HCT116 (cell line): ENCODE results near the gene BNC2.

ENCODE experiments used
- CEBPB ChIP-seq: IDR thresholded peaks from 2 replicates; pipeline ENCODE4 v1.6.1; 2012; ENCODE audit warnings: low read depth
- CTCF ChIP-seq, 3 experiments: fragments of 200-600 bp in 1 of 3; sonication (generic) in 1 of 3; IDR thresholded peaks in 2 of 3; conservative IDR thresholded peaks in 1 of 3; 2 replicates each; pipeline ENCODE4 v1.5.1; 2012 to 2017; ENCODE audit warnings: low read depth in 2 of 3, low read length in 2 of 3, antibody characterized with exemption in 1 of 3, borderline replicate concordance in 1 of 3, control low read depth in 1 of 3, mild to moderate bottlenecking in 1 of 3, mixed read lengths in 1 of 3, mixed run types in 1 of 3, moderate library complexity in 1 of 3; ENCODE audit not compliant: insufficient read depth in 1 of 3
- EZH2 ChIP-seq: fragments of 200-600 bp; sonication (generic); IDR thresholded peaks from 2 replicates; pipeline ENCODE4 v1.6.1; 2017; ENCODE audit warnings: antibody characterized with exemption, mixed run types
- POLR2AphosphoS5 ChIP-seq: IDR thresholded peaks from 2 replicates; pipeline ENCODE4 v1.6.1; 2011; ENCODE audit warnings: mild to moderate bottlenecking, low read depth, low read length, moderate library complexity
- RAD21 ChIP-seq: IDR thresholded peaks from 2 replicates; pipeline ENCODE4 v1.6.1; 2012; ENCODE audit warnings: low read depth, mild to moderate bottlenecking
- SRF ChIP-seq: IDR thresholded peaks from 2 replicates; pipeline ENCODE4 v1.6.1; 2012; ENCODE audit warnings: low read depth
- YY1 ChIP-seq: IDR thresholded peaks from 2 replicates; pipeline ENCODE4 v1.6.1; 2011; ENCODE audit warnings: low read length, low read depth, moderate library complexity, mild to moderate bottlenecking; ENCODE audit not compliant: insufficient replicate concordance; ENCODE audit errors: extremely low read depth
- TF ChIP-seq, protein P1 (sequence below): IDR thresholded peaks from 2 replicates; pipeline ENCODE4 v1.6.1; 2012

- no peak for TF ChIP-seq YY1
- no peak for TF ChIP-seq CTCF (IDR thresholded peaks at IDR 0.05 in 2 of 3, conservative IDR thresholded peaks at IDR 0.05 in 1 of 3; ENCODE audit: borderline replicate concordance in 1 of 3, insufficient read depth in 1 of 3, low read depth in 2 of 3, low read length in 2 of 3)
- TF ChIP-seq, protein P1, sequence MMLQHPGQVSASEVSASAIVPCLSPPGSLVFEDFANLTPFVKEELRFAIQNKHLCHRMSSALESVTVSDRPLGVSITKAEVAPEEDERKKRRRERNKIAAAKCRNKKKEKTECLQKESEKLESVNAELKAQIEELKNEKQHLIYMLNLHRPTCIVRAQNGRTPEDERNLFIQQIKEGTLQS: no peak
- TF ChIP-seq RAD21: no peak
- TF ChIP-seq CEBPB: no peak
- no peak for TF ChIP-seq POLR2AphosphoS5
- TF ChIP-seq EZH2: no peak
- no peak for TF ChIP-seq SRF
Observed at GRCh38 chr9:16405421-16405820, 465.0 kb downstream of the BNC2 start.
